ENCODE results near the gene MRTFA.

- TF ChIP-seq POLR2A (IDR thresholded peaks at IDR 0.05; ENCODE audit: low read length) (no peak), GATA1 (IDR thresholded peaks at IDR 0.05; ENCODE audit: low read depth, low read length) (no peak)
Measured at GRCh38 chr22:40593460-40594273, 42.9 kb downstream of the MRTFA start.

Data from erythroblast (primary cell).